ENCODE data around the gene GRM8. TPM values are rescaled to one million over a fixed set of nuclear protein-coding genes. Genes with fewer than 3 reads are reported as not detected.
A peak's percentile ranks its signal among the peaks of the same experiment; 100 is the strongest.

Gene GRM8
- total and polyA plus RNA-seq, 10 of the 15 experiments (the other 5 are each of a cell fraction or from before 2014, with no cell fraction given), result 0.33 to 7.1 (median 0.45) TPM; not detected in 2

DNA sequence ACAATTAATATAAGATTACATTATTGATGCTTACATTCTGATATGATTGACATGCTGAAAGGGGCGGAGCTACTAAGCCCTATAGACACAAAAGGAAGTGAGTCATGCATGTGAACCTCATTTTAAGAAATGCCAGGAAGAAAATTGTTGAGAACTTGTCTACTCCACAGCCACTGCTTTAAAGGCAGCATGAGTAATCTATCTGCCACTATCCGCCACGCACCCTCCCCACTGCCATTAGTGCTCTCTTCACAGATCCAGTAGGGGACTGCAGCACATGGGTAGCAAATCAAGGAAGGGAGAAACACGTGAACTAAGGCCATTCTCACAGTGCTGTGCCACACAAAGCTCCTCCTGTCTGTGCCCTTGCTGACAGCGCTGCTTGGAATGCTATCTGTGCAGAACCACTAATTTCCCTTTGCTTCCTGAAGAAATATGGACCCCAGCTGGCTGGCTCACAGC, 524.8 kb downstream of the GRM8 start:
- Histone ChIP-seq H3K27me3 (replicated peaks in 1 of 2; ENCODE audit: control insufficient read depth in 2 of 2, insufficient read depth in 2 of 2, low read length in 1 of 2) (no peaks in the 10 kb centered on the region), H4K20me1 (ENCODE audit: control insufficient read depth, insufficient read depth) (no peaks in the 10 kb centered on the region), H3K9ac (ENCODE audit: control insufficient read depth, insufficient read depth, low read length) (no peak overlapping the region), H3K4me3 (no peak overlapping the region), H3K9me3 (replicated peaks; ENCODE audit: control insufficient read depth, insufficient read depth, low read length) (no peaks in the 10 kb centered on the region; the same call in 1 of the 3 replicates), H2AFZ (ENCODE audit: control insufficient read depth, low read depth, low read length) (peak overlapping the region; percentile 55; the same call in 1 of the 2 replicates), H3K79me2 (ENCODE audit: control insufficient read depth, insufficient read depth, low read length) (no peaks in the 10 kb centered on the region), H3K4me1 (ENCODE audit: control insufficient read depth, insufficient read depth, low read length) (no peaks in the 10 kb centered on the region), H3K36me3 (ENCODE audit: control insufficient read depth in 2 of 2, insufficient read depth in 2 of 2, low read length in 1 of 2) (no peaks in the 10 kb centered on the region), H3K27ac (ENCODE audit: control insufficient read depth, insufficient read depth) (no peak overlapping the region), H3K4me2 (ENCODE audit: control insufficient read depth, insufficient read depth) (no peak overlapping the region)
- ATAC-seq, result peak; percentile 34; the same call in 1 of the 3 replicates
- RAD21 ChIA-PET (ENCODE audit: unreplicated experiment), result interaction anchor here (1.8 kb wide), 1 partner anchor 26 kb away, joined by 5 read pairs; no protein-coding TSS in a partner anchor
- in situ Hi-C loops (cut with MboI), result no loop called here
- POLR2A ChIA-PET, result no interaction called here
- WGBS (ENCODE audit: insufficient coverage, insufficient replicate concordance, low lambda C conversion rate, missing lambda C conversion rate), result 66% methylated on average over 5 of the region's 5 CpGs
- TF ChIP-seq NKRF (conservative IDR thresholded peaks at IDR 0.05), result no peak
- TF ChIP-seq, protein P1, sequence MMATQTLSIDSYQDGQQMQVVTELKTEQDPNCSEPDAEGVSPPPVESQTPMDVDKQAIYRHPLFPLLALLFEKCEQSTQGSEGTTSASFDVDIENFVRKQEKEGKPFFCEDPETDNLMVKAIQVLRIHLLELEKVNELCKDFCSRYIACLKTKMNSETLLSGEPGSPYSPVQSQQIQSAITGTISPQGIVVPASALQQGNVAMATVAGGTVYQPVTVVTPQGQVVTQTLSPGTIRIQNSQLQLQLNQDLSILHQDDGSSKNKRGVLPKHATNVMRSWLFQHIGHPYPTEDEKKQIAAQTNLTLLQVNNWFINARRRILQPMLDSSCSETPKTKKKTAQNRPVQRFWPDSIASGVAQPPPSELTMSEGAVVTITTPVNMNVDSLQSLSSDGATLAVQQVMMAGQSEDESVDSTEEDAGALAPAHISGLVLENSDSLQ (IDR thresholded peaks at IDR 0.05), result peak; percentile 86
- CTCF ChIA-PET, result interaction anchor here (0.5 to 1.8 kb wide), 4 partner anchors 12 to 232 kb away, joined by 3 to 4 read pairs (median 4); no protein-coding TSS in a partner anchor
- BruUV-seq (replicated peaks), result no TSS peak
- DNase-seq (ENCODE audit: low read depth, low spot score), result no peak
- SMC1A ChIA-PET (ENCODE audit: uncharacterized antibody, unreplicated experiment), result interaction anchor here (0.7 to 3.1 kb wide), 6 partner anchors 10 to 265 kb away, joined by 3 to 14 read pairs (median 4); no protein-coding TSS in a partner anchor
- FAIRE-seq, result no peak
- intact Hi-C loops (cut with micrococcal nuclease; ENCODE audit: unreplicated experiment), result no loop called here

All from GM12878 (cell line).